VCaP (cell line): ENCODE data around the gene TMEM63B.

Source experiments
- H3K27ac ChIP-seq: fragments of 450-650 bp; 2 replicates; pipeline ENCODE4 v1.5.1; 2017
- CTCF ChIP-seq: fragments of 450-650 bp; conservative IDR thresholded peaks from 2 replicates; pipeline ENCODE4 v1.5.1; 2017; ENCODE audit warnings: mild to moderate bottlenecking, moderate library complexity

TMEM63B gene

GRCh38 chr6:44162876-44163625 is 35.7 kb downstream of the TMEM63B start:
- no peak for TF ChIP-seq CTCF
- H3K27ac ChIP-seq = no peak overlapping the region

- no peak overlapping the region for H3K27ac ChIP-seq
- TF ChIP-seq CTCF = no peak
These were observed 38.8 kb downstream of the TMEM63B start for GRCh38 chr6:44166116-44166515.

DNA sequence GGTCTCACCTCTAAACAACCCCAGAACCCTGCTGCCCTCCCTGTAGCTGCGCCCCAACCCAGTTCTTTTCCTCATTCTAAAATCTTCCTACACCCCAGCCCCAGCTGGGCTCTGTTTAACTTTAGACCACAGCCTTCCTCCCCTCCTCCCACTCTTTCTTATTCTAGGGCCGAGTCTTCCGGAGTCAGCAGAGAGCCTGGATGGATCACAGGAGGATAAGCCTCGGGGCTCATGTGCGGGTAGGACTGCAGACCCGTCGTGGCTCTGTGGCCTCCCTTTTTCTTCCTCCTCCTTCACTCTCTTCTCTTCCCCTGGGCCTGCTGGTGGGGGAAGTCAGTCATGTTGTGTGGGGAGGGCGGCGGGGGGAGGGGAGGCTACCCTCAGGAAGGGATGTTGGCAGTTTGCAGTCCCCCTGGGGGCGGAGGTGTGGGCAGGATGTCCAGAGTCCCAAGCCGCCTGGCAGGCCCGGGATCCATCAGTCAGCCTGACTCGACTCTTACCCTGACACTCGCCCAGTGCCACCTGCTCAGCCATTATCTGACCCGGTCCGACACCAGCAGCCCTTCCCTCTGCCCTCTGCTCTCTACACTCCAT is 39.3 kb downstream of the TMEM63B start:
- no peak for TF ChIP-seq CTCF
- no peak overlapping the region for H3K27ac ChIP-seq

DNA sequence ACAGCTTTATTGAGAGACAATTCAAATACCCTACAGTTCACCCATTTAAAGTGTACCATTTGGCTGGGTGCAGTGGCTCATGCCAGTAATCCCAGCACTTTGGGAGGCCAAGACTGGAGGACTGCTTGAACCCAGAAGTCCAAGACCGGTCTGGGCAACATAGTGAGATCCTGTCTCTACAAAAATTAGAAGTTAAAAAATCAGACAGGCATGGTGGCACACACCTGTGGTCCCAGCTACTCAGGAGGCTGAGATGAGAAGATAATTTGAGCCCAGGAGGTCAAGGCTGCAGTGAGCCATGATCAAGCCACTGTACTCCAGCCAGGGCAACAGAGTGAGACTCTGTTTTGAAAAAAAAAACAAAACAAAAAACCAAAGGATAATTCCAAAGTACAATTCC is 40.2 kb downstream of the TMEM63B start:
- no peak overlapping the region for H3K27ac ChIP-seq
- no peak for TF ChIP-seq CTCF

DNA sequence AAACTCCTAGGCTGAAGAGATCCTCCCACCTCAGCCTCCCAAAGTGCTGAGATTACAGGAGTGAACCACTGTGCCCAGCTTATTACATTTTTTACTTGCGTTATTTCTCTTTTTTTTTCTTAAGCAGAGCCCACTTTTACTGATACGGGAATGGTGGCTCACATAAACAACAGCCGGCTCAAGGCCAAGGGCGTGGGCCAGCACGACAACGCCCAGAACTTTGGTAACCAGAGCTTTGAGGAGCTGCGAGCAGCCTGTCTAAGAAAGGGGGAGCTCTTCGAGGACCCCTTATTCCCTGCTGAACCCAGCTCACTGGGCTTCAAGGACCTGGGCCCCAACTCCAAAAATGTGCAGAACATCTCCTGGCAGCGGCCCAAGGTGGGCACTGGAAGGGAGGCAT is 41.8 kb downstream of the TMEM63B start:
- no peak for TF ChIP-seq CTCF
- no peak overlapping the region for H3K27ac ChIP-seq

DNA sequence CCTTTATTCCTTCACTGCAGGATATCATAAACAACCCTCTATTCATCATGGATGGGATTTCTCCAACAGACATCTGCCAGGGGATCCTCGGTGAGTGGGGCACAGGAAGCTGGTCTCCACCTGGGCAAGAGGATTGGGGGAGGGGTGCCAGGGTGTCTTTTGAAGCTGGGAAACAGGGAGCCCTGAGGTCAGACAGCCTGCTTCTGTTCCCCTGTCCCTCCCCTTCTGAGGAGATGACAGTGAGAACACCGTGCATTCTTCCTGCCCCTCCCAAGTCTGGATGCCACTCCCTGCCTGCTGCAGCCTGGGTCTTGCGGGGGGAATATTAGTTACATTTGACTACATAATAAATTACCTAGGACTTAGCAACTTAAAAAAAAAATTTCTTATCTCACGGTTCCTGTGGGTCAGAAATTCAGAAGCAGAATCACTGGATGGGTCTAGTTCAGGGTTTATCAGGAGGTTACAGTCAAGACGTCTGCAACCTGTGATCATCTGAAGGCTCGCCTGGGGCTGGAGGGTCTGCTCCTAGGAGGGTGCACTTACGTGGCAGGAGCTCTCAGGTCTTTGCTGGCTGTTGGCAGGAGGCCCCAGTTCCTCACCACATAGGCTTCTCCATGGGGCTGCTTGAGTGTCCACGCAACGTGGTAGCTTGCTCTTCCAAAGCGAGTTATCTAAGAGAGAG is 42.7 kb downstream of the TMEM63B start:
- no peak overlapping the region for H3K27ac ChIP-seq
- TF ChIP-seq CTCF = no peak

- TF ChIP-seq CTCF = no peak
- no peak overlapping the region for H3K27ac ChIP-seq
These were observed 44.7 kb downstream of the TMEM63B start for GRCh38 chr6:44171899-44172546.
